Measurements from ENCODE around the gene CPLANE1.
"Not testable (repeated sequence)": the region's sequence is repeated elsewhere in the genome, so short reads cannot be mapped to it uniquely, and the experiment has no call there.

Gene CPLANE1

DNA sequence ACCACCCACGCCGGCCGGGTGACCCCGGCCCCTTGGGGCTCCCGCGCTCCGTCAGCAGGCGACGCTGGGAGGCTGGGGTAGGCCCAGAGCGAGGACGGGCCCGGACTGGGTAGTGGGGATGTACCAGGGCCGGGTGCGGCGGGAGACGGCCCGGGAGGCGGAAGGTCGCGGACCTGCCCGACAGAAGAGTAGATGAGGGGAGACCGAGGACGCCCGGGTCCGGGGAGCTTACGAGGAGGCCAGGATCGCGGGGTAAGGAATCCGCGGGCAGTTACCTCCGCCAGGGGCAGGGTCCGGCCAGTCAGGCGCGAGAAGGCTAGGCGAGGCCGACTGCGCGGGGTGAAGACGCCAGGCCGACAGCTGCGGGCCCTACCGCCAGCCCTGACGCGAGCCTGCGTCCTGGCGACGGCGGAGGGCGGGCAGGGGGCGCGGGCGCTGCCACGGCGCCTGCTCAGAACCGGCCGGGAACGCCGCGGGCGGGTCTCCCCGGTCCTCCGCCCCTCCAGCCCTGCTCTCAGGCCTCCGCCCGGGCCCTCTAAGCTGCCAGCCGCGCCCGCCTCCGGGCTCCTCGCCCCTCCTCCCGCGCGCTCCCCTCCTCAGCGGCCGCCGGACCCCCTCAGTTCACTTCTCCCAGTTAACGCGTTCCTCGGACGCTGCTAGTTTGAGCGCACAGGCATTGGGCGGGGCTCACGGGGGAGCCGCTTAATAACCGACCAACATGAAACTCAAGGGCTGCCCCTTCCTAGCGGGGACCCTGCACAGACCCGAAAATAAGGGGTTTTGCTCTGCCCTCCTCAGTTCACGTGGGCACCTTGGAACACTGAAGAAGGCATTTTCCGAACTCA lies at the start of gene CPLANE1:
Gene CPLANE1, minus strand, starts transcription at position 407 of the 845 bp plus-strand sequence. CDS start 1,678 bp downstream, outside the sequence.
- DNase-seq = peak; percentile 67

DNA sequence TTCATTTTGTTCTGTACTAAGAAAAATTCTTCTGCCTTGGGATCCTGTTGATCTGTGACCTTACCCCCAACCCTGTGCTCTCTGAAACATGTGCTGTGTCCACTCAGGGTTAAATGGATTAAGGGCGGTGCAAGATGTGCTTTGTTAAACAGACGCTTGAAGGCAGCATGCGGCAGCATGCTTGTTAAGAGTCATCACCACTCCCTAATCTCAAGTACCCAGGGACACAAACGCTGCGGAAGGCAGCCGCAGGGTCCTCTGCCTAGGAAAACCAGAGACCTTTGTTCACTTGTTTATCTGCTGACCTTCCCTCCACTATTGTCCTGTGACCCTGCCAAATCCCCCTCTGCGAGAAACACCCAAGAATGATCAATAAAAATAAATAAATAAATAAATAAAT lies 47.1 kb upstream of the CPLANE1 start:
- not testable (repeated sequence) for DNase-seq

DNA sequence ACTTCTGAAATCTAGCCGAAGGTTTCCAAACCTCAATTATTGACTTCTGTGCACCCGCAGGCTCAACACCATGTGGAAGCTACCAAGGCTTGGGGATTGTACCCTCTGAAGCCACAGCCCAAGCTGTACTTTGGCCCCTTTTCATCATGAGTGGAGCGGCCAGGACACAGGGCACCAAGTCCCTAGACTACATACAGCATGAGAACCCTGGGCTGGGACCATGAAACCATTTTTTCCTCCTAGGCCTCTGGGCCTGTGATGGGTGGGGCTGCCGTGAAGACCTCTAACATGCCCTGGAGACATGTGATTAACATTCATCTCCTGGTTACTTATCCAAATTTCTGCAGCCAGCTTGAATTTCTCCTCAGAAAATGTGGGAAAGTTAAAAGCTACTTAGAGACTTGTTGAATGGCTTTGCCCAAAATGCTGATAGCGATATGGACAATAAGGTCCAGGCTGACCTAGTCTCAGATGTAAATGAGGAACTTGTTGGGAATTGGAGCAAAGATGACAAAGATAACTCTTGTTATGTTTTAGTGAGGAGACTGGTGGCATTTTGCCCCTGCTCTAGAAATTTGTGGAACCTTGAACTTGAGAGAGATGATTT lies 34.1 kb upstream of the CPLANE1 start:
- no peak for DNase-seq

DNA sequence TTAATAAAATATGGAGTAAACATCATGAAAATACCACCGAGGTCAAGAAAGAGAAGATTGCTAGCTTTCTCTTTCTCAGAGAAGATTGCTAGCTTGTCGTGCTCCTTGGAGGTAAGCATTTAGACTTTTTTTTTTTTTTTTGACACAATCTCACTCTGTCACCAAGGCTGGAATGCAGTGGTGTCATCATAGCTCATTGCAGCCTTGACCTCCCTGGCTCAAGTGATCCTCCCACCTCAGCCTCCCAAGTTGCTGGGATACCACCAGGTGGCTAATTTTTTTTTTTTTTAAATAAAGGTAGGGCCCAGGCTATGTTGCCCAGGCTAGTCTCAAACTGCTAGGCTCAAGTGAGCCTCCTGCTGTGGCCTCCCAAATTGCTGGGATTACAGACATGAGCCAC lies 26.3 kb upstream of the CPLANE1 start:
- DNase-seq = no peak

DNA sequence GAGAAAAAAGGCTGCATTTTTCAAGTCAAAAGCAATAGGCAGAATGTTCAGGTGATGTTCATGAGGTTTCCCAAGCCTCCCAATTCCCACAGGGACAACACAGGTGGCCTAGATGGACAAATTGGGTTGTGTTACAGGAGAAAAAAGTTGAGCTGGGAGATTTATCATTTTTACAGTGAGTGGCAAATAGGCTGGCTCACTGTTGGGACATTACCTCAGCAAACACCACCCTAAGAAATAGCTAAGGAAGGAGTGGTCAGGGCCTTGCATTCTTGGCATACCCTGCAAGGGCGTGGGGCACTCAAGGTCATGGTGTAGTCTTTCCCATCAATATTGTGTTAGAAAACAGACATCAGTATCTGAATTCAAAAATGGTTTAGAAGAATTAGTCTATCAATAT lies 23.3 kb upstream of the CPLANE1 start:
- DNase-seq = no peak

DNA sequence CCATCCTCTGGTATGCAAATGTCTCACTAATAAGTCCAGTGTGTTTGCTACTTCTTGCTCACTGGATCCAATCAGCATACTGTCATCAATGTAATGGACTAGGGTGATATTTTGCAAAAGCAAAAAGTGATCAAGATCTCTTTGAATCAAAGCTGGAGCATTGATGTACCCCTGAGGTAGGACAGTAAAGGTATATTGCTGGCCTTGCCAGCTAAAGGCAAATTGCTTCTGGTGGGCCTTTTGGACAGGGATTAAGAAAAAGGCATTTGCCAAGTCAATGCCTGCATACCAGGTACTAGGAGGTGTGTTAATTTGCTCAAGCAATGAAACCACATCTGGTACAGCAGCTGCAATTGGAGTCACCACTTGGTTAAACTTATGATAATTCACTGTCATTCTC lies 18.9 kb upstream of the CPLANE1 start:
- not testable (repeated sequence) for DNase-seq

DNA sequence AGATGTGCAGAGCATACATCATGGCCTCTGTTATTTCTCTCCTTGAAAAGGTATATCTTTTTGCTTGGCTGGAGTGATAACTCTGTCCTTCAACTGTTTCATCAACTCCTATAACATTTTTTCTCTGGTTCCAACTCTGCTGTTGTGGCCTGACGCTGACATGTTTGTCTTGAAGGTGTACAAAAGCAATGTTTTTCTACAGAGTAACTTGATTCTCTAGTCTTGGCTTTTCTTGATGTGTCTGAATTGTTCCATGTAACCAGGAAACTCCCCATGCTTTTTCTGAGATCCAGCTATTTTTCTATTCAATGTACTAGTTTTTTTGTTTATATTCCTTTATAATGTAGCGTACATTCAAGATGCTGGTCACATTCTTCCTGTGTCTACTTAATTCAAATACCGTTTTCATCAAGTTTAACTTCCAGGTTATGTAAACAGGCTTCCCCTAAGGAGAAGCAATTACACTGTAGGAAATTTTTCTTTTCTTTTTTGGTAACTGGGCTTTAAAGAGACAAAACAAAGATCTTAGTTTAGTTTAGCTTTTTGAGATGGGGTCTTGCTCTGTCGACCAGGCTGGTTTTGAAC lies 6.7 kb upstream of the CPLANE1 start:
- no peak for DNase-seq

DNA sequence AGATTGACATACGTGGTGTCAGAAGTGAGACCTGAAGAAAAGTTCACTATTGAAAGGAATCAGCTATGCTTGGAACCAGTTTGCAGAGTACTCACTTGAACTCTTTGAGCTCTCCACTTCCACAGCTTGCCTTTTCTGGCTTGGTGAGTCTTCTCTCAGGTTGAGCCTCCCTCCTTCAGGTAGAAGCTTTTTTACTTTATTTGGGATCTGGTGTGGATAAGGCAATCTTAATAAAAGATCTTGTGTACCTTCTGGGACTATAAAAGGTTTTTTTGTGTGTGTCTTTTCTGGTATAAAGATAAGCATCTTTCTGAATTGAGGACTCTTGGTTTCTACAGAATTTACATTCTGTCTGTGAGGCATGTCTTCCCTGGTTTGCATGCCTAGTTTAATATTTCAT lies 5.4 kb upstream of the CPLANE1 start:
- DNase-seq = no peak

DNA sequence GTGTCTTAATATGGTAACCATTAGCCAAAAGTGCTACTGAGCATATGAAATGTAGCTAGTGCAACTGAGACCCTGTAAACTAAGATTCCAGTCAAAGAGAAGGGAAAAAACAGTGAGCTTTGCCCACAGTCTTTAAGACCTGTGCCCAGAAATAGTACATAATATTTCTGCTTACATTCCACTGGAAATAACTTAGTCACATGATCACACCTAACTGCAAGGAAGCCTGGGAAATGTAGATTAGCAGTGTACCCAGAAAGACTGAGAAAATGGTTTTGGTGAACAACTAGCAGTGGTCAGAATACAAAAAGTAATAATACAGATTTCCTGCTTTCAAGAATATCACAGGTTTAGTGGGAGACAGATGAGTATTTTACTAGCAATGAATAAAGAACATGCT lies 2.5 kb upstream of the CPLANE1 start:
- DNase-seq = no peak

DNA sequence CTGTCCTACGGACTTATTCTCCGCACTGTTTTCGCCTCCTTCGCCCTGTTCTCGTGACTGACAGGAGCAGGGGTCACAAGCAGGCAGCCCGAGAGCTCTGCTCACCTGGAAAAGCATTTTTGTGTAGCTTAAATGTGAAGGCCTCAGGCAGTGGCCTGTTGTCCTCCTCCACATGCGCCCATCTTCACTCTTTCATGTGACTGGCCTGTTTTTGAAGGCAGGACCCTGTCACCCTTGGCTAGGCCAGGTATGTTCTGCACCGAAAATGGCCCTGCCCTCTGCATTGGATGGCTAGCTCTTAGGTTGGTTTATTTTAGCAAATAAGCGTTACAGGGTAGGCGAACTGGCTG lies 614 bp upstream of the CPLANE1 start:
- peak; percentile 42 for DNase-seq

DNA sequence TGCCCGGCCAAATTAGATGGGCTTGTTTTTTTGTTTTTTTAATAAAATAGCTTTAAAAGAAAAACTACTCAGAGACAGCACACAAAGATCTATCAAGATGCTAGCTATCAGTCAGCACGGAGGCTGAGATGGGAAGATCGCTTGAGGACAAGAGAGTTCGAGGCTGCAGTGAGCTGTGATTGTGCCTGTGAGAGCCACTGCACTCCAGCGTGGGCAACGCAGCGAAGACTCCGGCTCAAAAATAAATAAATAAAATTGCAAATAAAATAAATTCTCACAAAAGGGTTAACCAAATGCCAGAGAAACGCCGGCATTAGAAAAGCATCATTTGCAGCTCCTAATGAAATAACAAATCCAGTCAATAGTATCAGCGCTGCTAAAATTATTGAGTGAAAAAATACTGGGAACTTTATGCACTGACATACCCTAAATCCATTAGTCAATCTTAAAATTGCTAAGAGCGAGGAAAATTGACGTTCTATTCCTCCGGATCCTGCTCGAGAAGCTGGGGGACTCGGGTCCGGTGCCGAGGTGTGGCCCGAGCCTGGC lies 681 bp downstream of the CPLANE1 start:
- peak; percentile 9 for DNase-seq

DNA sequence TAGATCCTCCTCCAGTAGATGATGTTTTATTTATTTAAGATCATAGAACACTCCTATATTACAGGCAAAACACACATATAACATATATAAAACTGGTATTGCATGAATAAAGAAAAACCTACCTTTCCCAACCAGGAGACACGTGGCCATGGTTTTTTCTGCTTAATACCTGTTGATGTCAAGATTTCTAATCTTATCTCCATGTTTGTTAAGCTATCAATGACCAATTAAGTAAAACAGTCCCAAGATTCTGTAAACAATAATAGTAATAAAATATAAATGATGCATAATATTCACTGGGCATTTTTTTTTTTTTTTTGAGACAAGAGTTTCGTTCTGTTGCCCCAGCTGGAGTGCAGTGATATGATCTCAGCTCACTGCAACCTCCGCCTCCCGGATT lies 1.7 kb downstream of the CPLANE1 start:
- DNase-seq = no peak

DNA sequence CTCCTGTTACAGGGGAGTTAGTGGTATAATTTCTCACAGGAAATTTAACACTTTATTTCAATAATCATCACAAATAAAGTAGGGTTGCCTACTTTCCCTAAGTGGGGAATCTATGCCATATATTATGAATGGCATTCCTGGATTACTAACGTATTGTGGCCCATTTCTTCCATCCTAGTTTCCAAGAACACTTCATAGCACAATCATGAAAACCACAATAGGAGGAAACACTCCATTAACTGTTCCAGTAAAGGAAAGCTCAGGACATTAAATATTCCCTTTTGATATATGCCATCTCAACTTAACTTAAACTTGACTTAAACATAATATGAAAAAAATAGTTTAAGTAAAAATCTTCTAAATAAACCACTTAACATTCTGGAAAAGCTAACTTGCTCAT lies 2.1 kb downstream of the CPLANE1 start:
- no peak for DNase-seq

DNA sequence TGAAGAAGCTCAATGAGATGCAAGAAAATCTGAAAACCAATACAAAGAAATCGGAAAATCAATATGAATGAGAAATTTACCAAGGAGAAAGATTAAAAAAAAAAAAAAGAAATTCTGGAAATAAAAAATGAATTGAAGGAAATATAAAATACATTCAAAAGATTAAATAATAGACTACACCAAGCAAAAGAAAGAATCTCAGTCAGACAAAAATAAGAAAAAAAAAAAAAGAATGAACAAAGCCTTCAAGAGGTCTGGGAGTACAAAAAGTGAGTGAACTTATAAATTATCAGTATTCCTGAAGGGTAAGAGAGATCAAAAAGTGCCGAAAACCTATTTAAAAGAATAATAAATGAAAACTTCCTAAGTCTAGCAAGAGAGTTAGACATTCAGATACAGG lies 14.9 kb downstream of the CPLANE1 start:
- DNase-seq = no peak

DNA sequence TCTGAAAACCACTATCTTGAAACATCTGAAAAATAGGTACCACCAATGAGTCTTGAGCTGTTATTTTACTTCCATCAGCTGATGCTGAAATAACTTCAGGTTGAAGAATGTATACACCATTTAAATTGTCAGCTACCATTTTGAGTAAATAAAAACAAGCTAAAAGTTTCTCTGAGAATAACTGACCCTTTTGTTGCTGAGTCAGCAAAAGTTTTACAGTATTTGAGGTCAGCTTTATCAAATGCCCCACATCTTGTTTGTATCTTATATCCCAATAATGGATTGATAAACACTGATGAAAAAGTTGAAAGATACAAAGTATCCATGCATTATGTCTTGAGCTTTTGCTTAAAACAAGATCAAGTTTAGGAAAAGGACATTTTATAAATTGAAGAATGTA lies 22.8 kb downstream of the CPLANE1 start:
- DNase-seq = no peak

DNA sequence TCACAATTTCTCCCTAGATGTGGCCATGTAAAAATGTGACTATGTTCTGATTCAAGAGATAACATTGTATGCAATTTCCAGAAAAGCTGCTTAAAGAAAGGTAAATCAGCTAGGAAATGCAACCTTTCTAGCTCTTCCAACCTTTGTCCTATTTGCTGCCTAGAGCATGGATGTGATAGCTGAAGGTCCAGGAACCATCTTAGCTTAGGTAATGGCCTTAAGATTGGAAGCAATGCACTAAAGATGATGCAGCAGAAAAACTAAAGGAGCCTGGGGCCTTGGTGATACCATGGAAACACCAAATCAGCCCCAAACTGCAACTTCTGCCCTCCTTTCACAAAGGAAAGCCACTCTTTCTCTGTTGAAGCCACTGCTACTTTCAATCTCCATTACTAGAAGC lies 27.0 kb downstream of the CPLANE1 start:
- DNase-seq = no peak

DNA sequence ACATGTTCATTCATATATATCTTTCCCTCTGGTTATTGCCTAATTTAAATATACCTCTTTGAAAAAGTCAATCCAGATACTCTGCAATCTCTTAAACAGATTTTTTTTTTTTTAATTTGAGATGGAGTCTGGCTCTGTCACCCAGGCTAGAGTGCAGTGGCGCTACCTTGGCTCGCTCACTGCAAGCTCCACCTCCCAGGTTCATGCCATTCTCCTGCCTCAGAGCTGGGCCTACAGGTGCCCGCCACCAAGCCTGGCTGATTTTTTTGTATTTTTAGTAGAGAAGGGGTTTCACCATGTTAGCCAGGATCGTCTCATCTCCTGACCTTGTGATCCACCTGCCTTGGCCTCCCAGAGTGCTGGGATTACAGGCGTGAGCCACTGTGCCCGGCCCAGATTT lies 28.8 kb downstream of the CPLANE1 start:
- not testable (repeated sequence) for DNase-seq

DNA sequence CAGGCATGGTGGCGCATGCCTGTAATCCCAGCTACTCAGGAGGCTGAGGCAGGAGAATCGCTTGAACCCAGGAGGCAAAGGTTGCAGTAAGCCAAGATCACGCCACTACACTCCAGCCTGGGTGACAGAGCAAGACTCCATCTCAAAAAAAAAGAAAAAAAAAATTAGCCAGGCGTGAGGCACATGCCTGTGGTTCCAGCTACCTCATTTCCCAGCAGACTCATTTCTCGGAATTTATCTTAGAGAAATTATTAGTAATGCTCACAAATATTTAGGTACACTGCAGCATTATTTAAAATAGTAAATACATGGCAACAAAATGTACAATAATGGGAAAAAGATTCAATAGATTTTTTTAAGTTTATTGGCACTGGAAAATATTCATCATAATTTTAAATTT lies 29.8 kb downstream of the CPLANE1 start:
- DNase-seq = not testable (repeated sequence)

DNA sequence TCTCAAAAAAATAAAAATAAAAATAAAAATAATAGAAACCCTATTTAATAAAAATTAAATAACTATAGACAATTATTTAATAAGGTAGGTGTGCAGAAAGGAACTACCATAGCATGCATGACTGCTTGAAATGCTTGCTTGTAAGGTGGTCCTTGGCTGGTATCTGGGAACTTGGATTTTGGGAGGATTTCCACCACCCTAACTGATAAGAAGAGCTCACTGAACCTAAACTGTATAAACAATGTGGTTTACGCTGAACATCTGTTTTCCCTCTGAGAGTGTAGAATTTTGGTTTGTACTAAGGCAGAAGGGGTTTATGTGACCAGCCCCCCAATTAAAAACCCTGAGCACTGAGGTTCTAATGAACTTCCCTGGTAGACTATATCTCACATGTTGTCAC lies 31.2 kb downstream of the CPLANE1 start:
- DNase-seq = no peak

DNA sequence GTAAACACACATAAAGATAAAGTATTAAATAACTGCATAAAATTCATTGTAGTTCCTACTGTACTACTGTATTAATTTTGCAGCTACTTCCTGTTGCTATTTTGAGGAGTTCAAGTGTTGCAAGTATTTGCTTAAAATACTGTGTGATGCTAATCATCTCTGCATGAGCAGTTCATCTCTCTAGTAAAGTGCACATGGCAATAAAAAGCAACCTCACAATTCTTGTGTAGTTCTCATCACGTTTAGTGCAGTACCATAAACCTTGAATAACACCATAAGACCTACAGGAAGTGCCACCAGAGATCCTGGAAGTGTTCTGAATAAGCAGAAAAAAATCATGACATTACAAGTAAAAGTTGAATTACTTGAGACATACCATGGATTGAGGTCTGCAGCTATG lies 34.6 kb downstream of the CPLANE1 start:
- DNase-seq = no peak

DNA sequence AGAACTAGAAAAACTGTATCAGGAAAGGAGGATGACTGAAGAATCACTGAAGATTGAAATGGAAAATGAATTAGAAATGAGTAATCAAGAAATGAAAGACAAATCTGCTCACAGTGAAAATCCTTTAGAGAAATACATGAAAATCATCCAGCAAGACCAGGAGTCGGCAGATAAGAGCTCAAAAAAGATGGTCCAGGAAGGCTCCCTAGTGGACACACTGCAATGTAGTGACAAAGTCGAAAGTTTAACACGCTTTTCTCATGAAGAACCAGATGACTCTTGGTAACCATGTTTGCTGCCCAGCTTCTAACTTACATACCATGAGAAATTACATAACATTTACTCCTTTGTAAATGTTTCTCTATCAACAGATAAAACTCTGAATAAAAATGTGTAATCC lies 37.1 kb downstream of the CPLANE1 start:
- DNase-seq = no peak

DNA sequence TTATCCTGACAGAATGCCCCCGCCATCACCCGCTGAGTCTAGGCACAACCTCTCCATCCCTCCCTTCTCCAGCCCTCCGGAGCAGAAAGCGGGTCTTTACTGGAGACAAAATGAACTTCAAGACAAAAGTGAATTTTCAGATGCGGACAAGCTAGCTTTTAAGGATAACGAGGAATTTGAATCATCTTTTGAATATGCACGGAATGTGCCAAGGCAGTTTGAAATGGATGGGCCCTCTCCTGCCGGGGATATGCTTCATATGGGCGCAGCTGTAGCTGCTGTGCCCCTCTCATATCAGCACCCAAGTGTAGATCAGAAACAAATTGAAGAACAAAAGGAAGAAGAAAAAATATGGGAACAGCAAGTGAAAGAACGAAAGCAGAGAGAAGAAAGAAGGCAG lies 37.5 kb downstream of the CPLANE1 start:
- DNase-seq = no peak

DNA sequence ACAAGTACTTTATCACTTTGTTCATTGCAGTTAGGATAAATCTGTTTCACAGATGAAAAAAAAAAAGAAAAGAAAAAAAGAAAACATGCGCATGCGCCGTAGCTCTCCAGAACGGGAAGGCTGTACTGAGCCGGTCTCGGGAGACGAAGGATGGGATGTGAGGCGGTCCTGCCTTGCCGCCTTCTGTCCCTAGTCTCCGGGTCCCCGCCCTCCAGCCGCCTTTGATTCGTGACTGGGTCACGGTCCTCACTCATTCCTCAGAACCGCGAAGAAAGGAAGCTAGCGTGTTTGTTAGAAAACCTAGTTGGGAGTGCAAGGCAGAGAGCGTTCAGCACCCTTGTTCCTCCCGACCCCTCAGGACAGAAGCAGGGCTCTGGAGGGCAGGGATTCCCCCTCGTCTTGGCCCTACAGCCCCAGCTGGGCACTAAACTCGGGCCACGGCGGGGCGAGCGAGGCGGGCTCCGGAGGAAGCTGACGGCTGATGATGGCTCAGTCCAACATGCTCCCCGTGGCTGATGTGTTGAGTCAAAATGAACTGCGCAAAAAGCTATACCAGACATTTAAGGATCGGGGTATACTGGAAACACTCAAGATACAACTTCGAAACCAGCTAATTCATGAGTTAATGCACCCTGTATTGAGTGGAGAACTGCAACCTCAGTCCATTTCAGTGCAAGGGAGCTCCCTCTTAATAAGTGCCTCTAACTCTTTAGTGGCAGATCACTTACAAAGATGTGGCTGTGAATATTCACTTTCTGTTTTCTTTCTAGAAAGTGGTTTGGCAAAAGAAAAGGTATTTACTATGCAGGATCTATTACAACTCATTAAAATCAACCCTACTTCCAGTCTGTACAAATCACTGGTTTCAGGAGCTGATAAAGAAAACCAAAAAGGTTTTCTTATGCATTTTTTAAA lies 40.0 kb downstream of the CPLANE1 start:
- DNase-seq = no peak
